Astrocyte of the hippocampus (primary cell): ENCODE results near the gene RPS6KA5.
"Not testable (repeated sequence)": the region's sequence is repeated elsewhere in the genome, so short reads cannot be mapped to it uniquely, and the experiment has no call there.

Source experiments
- DNase-seq: peaks from one replicate; pipeline ENCODE4 v3.0.0; 2011; ENCODE audit warnings: low read depth, low spot score

RPS6KA5 gene

DNA sequence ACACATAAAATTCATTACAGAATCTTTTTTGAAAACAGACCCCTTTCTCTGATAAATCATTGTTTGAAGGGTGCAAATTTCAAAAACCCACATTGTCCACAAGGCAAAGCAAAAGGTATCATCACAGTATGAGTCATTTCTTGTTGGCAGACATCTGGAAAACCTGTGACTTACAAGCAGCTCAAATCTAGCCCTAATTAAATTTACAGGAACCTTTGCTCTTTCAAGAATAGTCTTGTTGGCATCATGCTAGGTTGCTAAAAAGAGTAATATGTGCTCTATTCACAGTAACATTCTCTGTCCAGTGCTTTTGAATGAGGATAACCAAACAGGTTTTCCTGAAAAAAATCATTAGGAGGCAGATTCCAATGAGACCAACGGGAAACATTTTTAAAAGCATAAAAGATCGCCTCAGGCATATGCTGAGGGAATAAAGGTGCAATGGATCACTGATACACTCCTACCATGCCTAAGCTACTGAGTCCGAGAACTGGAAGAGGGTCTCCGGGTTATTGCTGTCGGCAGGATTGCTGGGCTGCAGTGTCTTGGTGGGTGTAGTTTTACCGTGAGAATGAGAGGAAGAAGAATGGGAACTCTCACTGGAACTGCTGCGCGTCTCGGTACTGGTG, 188.7 kb downstream of the RPS6KA5 start:
- DNase-seq = peak; percentile 59

DNA sequence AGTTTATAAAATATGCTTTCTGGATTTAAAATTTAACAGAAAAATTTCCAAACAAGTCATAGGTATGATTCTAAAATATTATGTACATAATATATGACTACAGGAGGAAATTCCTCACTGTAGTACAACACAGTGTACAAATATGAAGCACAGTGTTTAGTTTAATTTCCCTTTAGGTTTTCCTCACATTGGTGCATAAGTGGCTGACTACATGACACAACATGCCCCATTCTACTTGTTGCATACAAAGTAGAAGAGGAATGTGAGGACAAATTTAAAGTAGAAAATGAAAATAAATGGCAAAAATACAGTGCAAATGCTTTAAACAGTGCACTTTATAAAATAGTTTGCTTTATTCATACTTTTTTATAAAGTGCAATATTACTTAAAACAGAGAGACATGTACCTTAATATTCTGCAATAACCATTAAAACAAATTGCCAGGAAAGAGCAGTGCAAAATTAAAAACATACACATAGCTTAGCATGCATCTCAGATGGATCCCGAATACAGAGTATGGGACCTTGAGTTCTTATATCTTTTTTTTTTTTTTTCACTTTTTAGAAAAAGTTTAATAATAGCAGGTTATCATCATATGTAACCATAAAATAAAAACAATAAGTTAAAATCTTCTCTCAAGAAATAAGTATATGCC, 189.4 kb downstream of the RPS6KA5 start:
- DNase-seq = no peak

DNA sequence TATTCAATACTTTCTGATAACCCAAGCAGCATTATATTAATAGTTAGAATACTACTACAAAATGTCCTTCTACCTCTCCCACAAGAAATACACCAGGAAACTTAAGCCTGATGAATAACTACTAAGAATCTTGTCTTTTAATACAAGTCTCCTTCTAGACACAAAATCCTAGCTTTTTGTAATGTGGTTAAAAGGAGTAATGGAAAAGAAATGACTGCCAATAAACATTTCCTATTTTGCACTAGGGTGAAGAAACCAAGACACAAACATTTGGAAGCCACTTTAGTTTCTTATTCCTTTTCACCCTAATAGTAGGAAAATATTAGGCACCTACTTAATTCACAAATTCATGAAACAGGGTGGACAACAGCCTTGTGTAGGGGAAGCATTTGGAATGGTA, 192.9 kb downstream of the RPS6KA5 start:
- DNase-seq = no peak

DNA sequence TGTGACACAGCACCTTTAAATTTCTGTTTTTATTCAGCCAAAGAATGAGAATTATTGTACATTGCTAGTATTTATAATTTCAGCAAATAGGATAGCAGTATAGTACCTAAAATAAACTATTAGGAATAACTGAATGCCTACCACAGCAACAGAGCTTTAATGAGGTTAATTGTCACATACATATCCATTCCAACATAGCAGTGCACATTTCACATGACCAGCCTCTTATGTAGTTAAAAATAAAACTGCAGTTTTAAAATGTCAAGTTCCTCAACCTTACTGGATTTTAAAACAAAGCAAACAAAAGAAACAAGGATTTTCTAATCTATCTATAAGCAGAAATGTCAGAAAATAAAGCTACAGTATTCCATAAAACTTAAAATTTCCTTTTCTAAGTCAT, 193.6 kb downstream of the RPS6KA5 start:
- no peak for DNase-seq

DNA sequence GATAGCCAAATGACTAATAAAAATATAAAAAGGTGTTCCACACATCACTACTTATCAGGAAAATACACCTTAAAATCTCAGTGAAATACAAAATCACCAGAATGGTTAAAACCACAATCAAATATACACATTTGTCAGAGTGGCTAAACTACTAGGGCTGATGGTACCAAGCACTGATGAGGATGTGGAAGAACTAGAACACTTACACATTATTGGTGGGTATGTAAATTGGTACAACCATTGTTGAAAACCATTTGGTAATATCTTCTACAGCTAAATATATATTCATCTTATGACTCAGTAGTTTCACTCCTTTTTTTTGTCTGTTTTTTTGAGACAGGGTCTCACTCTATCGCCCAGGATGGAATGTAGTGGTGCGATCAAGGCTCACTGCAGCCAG, 195.7 kb downstream of the RPS6KA5 start:
- no peak for DNase-seq

DNA sequence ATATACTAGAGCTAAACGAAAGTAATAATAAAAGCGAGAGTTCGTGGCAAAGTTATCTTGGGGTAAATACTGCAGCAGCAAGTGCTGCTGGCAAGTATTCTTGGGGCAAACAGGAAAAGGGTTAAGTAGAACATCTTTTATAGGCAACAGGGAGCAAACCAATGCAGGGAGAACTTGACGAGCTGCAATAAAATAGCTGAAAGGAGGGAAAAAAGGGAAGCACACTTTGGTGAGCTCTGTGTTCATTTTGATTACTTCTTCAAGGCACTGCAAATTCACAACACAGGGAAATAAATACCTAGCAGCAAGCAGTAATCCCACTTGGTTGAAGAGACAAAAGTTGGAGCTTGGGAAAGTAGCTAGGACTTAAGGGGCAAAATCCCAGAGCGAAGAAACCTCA, 201.9 kb downstream of the RPS6KA5 start:
- no peak for DNase-seq

DNA sequence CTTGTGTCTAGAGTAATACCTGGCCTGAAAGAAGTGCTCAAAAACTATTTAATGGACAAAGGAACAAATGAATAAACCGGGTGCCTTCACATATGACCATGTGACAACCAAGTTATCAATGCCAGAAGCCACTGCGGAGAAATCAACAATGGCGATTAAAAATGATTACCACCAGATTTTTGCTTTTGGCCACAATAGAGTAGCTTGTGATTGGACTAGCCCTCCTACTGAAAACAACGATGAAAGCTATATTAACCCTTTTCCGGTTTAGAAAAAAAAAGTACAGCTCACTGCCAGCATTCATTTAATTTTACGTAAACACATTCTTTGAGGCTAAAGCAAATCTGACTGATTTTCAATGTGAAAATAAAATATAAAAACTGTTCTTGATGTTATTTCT, 202.6 kb downstream of the RPS6KA5 start:
- DNase-seq = no peak

DNA sequence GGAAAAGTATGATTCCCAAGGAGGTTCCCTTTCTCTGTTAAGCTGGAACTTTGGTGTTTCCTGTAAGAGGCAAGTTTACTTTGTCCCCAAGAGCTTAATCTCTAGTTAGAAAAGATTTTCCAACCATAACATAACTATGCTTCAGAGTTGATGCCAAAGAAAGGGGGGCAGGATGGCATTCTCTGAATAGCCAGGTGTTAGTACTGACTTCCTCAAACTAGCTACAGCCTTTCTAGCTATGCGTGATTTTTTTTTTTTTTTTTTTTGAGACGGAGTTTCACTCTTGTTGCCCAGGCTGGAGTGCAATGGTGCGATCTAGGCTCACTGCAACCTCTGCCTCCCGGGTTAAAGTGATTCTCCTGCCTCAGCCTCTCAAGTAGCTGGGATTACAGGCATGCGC, 204.3 kb downstream of the RPS6KA5 start:
- DNase-seq = not testable (repeated sequence)

DNA sequence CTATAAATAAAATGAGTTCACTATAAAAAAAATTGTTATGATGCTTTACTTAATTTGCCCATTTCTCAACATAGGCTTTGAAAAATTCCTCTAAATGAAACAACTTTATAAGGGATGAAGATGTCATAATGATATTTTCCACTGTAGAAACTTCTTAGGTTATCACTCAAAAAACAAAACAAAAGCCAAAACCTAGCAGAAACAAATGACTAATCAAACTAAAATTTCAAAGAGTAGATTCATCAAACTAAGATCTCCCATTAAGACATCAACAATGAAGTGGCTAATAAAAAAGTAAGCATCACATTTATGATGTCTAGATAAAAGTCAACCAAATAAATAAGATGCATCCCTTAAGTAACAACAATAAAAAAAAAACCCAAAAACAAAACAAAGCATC, 207.3 kb downstream of the RPS6KA5 start:
- DNase-seq = no peak

DNA sequence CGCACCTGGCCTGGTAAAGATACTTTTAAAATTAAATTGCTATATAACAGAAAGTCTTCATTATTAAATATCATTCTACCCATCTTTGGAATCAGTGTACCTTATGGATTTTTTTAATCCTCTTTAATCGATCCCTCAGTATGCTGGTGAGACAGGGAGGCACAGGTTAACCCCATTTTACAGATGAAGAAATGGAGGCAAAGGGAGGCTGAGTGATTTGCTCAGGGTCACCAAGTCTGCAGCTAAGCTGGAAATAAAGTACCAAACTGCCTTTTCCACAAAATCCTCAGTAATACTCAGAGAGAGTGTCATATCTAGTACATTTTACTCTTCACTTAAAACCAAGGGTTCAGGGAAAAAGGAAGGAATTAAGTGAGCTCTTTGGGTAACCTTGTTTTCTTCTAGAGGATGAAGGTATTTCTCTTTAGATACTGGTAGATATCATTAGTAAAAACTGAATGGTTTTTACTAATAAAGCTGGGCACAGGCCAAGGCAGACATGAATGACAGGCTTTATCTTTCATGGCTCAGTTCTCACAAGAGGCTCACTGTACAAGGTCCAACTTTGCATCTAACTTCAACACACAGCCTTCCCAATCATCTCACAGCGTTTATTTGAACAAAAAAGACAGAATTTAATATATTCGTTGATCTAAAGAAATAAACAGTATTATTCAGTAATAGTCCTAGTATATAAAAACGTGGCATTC, 209.0 kb downstream of the RPS6KA5 start:
- no peak for DNase-seq

DNA sequence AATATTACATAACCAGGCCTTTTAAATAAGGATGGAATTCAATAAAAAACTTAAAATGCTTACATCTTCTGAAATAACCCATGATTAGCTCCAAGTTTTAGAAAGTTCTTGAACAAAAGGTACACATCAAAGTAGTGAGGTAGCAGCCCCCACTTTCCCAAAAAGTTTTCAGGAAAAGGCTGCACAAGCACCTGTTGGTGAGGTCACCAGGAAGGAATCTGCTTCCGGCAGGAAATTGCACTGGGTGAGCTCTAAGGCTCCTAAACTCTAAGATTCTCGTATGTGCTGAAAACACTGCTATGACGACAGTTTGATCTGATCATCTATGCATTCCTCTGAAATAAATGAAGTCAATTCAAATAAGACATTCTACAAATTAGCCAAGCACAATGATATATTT, 210.0 kb downstream of the RPS6KA5 start:
- DNase-seq = peak; percentile 27

DNA sequence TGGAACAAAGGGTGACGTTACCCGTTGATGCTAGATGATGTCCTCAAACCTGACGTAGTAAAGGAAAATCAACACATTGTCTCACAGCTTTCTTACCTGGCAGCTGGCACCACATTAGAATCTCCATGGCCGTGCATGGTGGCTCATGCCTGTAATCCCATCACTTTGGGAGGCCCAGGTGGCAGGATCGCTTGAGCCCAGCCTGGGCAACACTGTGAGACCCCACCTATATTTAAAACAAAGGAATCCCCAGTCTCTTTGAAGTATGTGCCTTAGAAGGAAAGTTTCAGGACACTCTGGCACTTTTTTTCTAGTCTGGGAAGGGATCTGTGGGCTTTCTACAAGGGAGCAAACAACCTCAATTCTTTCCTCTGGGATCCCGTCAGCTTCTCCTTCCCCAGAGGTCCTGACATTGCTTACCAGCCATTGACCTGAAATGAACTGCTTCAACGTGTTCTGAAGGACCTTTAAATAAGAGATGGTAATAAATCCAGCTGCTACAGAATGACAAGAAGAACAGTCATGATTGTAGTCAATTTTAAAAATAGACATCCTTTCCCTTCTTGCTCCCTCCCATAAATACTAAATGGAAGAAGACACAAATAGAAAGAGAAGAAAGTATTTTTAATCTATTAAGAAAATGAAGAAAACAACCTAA, 210.5 kb downstream of the RPS6KA5 start:
- no peak for DNase-seq

DNA sequence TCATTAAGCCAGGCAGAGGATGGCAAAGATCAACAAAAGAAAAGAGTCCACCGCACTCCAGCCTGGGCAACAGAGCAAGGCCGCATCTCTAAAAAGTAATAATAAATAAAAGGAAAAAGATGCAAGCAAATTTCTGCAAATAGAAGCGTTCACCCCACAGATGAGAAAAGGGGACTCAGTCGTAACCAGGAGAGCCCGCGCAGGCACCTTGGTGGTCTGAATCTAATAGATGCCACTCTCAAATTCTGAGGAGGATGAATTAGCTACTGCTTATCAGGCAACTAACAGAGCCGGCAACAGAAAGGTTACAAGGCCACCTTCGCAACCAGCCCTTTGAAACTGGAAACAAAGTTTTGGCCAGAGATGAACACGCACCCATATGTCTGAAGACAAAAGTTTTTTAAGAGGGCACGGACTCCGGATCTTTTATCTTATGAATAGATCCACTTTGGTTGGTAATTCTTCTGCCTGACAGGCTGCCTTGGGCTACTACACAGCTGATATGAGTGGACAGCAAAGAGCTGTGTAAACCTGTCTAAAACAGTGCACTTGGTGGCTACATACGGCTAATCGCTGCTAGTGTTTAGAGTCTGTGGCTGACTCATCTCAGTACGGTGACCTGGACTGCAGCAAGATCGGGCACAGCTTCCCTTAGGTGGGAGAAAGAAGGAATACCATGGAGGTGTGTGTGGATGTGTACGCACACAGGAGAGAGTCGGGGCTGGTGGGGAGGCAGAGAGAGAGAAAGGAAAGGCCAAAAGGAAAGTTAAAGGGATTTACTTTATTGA, 211.3 kb downstream of the RPS6KA5 start:
- peak; percentile 8 for DNase-seq

DNA sequence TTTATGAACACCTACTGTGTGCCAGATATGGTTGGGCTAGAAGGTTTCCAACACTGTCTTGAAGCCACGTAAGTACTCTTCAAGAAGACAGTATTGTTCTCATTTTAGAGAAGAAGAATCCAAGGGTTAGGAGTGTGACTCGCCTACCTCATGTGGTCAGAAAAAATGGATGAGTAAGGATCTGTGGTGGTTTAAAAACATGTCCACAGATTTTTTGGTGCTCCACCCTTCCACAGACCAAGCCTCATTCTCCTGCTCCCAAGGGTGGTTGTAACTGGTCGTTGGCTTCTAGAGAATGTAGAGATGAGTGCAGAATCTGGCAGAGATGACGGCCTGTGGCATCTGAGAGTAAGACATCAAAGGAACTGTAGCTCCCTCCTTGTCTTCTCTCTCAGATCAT, 213.9 kb downstream of the RPS6KA5 start:
- no peak for DNase-seq

DNA sequence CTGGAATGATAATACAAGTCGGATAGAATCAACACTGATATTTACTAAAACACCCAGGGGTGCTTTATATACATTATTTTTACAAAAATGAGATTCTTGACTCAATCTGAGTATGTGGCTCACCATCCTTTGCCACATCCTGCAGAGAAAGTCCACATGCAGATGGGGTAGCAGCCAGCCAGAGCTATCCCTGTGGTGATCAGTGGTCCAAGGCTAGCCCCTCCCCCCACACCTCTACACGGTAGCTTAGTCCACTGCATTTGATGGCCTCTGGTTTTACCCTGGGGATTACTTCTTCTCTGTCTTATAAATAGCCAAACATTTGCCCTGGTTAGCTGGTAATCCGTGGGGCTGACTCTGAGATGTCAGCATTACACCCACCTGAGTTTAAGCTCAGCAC, 216.1 kb downstream of the RPS6KA5 start:
- no peak for DNase-seq

DNA sequence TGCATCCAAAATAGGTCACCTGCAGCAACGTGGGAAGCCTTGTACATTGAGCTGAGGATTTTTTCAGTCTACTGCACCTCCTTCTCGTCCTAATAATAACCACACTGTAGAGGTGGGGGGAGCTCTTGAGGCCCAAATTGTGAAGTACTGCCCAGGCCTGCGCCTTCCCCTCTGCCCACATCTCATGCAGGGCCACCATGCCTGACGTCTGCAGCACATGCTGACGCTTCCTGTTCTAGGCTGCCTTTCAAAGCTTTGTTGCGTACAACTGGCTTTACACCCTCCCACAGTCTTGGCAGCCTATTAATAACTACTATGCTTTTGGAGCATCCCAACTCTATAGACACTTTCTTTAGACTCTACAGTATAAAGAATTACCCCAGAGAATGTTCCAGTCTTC, 217.7 kb downstream of the RPS6KA5 start:
- no peak for DNase-seq

DNA sequence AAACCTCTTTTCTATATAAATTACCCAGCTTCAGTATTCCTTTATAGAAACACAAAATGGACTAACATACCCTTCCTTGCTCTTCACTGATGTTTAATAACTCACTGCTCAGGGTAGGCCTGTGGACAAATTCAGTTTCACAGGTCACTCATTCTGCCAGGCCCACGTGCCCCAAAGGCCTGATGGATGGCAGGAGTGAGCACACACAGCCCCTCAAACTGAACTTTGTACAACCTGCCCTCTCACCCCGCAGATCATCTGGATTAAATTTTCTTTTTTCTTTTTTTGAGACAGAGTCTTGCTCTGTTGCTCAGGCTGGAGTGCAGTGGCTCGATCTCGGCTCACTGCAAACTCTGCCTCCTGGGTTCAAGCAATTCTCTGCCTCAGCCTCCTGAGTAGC, 219.8 kb downstream of the RPS6KA5 start:
- not testable (repeated sequence) for DNase-seq

DNA sequence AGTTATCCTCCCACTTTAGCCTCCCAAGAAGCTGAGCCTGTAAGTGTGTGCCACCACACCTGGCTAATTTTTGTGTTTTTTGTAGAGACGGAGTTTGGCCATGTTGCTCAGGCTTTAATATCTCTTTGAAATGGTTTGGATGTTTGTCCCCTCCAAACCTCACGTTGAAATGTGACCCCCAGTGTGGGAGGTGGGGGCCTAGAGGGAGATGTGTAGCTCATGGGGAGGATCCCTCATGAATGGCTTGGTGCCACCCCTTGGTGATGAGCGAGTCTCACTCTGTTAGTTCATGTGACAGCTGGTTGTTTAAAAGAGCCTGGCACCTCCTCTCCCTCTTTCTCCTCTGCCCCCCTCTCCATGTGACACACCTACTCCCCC, 220.6 kb downstream of the RPS6KA5 start:
- DNase-seq = no peak

DNA sequence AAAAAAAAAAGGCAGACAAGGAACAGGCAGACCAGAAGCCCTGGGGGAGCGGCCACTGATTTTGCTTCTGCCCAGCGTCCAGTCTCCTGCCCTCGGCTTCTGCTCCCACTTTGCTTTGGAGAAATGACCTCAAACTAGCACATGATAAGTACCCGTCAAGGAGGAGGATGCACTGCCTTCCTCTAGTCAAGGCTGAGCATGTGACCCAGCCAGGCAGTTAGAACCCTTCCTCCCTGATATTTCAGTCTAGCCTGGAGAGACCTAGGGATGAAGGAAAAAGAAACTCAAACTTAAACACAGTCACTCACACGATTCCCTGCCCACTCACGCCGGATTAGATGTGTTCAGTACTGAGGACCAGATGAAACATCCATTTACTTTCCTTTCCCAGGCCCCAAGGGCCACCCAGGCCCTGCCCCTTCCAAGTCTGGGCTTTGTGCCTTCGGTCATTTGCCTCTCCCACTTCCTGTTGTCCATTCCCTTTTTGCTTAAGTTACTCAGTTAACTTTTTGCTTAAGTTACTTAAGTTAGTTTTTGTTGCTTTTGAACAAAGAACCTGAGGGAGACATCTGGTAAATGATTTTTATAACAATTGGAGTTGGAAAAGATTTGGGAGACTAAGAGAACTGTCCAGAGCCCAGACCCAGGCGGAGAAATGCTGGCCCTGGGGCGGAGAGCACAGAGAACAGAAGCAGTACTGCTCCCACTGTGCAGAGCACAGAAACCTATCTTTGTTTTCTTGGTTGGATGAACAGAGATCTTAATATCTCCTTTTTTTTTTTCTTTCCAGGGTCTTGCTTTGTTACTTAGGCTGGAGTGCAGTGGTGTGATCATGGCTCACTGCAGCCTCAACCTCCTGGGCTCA, 221.2 kb downstream of the RPS6KA5 start:
- no peak for DNase-seq

DNA sequence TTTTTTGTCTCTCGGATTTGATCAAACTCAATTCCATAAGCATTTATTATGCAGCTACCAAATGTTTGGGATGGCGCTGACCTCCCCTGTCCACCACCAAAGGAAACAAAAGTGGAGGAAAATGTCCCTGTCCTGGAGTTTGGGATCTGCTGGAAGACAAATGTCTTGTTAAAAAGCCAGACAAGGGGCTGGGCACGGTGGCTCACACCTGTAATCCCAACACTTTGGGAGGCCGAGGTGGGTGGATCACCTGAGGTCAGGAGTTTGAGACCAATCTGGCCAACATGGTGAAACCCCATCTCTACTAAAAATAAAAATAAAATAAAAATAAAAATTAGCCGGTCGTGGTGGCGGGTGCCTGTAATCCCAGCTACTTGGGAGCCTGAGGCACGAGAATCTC, 221.9 kb downstream of the RPS6KA5 start:
- not testable (repeated sequence) for DNase-seq

DNA sequence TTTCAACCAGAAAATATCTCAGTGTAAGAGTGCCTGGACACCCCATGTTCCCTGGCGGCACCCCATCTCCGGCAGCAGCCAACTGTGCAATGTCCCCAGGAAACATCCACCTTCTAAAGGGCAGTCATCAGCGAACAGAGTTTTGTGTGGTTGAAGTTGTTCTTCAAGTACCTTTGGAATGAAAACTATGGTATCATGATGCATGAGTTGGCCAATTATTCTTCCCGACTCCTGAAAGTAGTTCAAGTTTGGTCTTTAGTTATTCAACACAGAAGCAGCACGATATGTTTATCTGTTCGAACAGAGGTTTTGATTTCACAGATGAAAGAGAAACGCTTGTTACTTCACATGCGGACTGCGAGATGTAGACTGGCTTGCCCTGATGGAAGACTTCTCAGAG, 223.1 kb downstream of the RPS6KA5 start:
- peak; percentile 72 for DNase-seq
